ENCODE results near the gene CLECL1.
"Not testable (repeated sequence)": the region's sequence is repeated elsewhere in the genome, so short reads cannot be mapped to it uniquely, and the experiment has no call there.

CLECL1 gene

GRCh38 chr12:9699269-9699897 is 33.5 kb downstream of the CLECL1 start:
- Histone ChIP-seq H3K9me3 (ENCODE audit: insufficient read depth, low read length) (0 out of 2 replicates have a peak, but pooled peaks cover 7% of the 10 kb centered on the region), H3K79me2 (ENCODE audit: low read length) (no peaks in the 10 kb centered on the region), H3K4me1 (ENCODE audit: low read length) (peaks cover 49% of the 10 kb centered on the region), H3K4me3 (ENCODE audit: low read length) (no peak overlapping the region), H3K27me3 (ENCODE audit: low read depth, low read length) (no peaks in the 10 kb centered on the region), H4K20me1 (ENCODE audit: insufficient read depth, low read length) (no peaks in the 10 kb centered on the region), H2AFZ (ENCODE audit: low read depth, low read length) (no peak overlapping the region), H3K9ac (ENCODE audit: low read length) (no peak overlapping the region), H3K36me3 (replicated peaks; ENCODE audit: low read depth, low read length) (peaks cover 27% of the 10 kb centered on the region), H3K27ac (ENCODE audit: low read length) (no peak overlapping the region), H3K4me2 (ENCODE audit: low read length) (no peak overlapping the region)
- TF ChIP-seq EZH2phosphoT487 (IDR thresholded peaks at IDR 0.05; ENCODE audit: low read depth) (no peak), CTCF (IDR thresholded peaks at IDR 0.05; ENCODE audit: low read depth, low read length) (no peak)

GRCh38 chr12:9698681-9699080 is 34.2 kb downstream of the CLECL1 start:
- H3K79me2 ChIP-seq (ENCODE audit: low read length) = no peaks in the 10 kb centered on the region
- no peak overlapping the region for H3K4me2 ChIP-seq (ENCODE audit: low read length)
- H4K20me1 ChIP-seq (ENCODE audit: insufficient read depth, low read length) = no peaks in the 10 kb centered on the region
- 0 out of 2 replicates have a peak, but pooled peaks cover 7% of the 10 kb centered on the region for H3K9me3 ChIP-seq (ENCODE audit: insufficient read depth, low read length)
- no peak overlapping the region for H2AFZ ChIP-seq (ENCODE audit: low read depth, low read length)
- no peak overlapping the region for H3K27ac ChIP-seq (ENCODE audit: low read length)
- peaks cover 32% of the 10 kb centered on the region for H3K36me3 ChIP-seq (replicated peaks; ENCODE audit: low read depth, low read length)
- no peak for TF ChIP-seq CTCF (IDR thresholded peaks at IDR 0.05; ENCODE audit: low read depth, low read length)
- TF ChIP-seq EZH2phosphoT487 (IDR thresholded peaks at IDR 0.05; ENCODE audit: low read depth) = no peak
- H3K4me1 ChIP-seq (ENCODE audit: low read length) = peaks cover 54% of the 10 kb centered on the region
- no peak overlapping the region for H3K9ac ChIP-seq (ENCODE audit: low read length)
- no peaks in the 10 kb centered on the region for H3K27me3 ChIP-seq (ENCODE audit: low read depth, low read length)
- H3K4me3 ChIP-seq (ENCODE audit: low read length) = no peak overlapping the region

GRCh38 chr12:9697619-9698018 is 35.3 kb downstream of the CLECL1 start:
- no peak for TF ChIP-seq EZH2phosphoT487 (IDR thresholded peaks at IDR 0.05; ENCODE audit: low read depth)
- TF ChIP-seq CTCF (IDR thresholded peaks at IDR 0.05; ENCODE audit: low read depth, low read length) = no peak
- Histone ChIP-seq H3K79me2 (ENCODE audit: low read length) (no peaks in the 10 kb centered on the region), H3K36me3 (replicated peaks; ENCODE audit: low read depth, low read length) (peaks cover 40% of the 10 kb centered on the region), H3K4me2 (ENCODE audit: low read length) (no peak overlapping the region), H2AFZ (ENCODE audit: low read depth, low read length) (no peak overlapping the region), H4K20me1 (ENCODE audit: insufficient read depth, low read length) (no peaks in the 10 kb centered on the region), H3K9me3 (ENCODE audit: insufficient read depth, low read length) (0 out of 2 replicates have a peak, but pooled peaks cover 7% of the 10 kb centered on the region), H3K4me3 (ENCODE audit: low read length) (no peak overlapping the region), H3K27ac (ENCODE audit: low read length) (no peak overlapping the region), H3K9ac (ENCODE audit: low read length) (no peak overlapping the region), H3K4me1 (ENCODE audit: low read length) (peaks cover 49% of the 10 kb centered on the region), H3K27me3 (ENCODE audit: low read depth, low read length) (no peaks in the 10 kb centered on the region)

DNA sequence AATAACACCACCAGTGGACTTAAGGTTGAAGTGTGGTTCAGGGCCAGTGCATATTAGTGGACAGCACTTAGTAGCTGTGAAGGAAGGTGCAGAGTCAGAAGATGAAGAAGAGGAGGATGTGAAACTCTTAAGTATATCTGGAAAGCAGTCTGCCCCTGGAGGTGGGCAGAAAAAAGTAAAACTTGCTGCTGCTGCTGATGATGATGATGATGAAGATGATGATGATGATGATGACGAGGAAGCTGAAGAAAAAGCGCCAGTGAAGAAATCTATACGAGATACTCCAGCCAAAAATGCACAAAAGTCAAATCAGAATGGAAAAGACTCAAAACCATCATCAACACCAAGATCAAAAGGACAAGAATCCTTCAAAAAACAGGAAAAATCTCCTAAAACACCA is 37.2 kb downstream of the CLECL1 start:
- Histone ChIP-seq H3K4me1 (ENCODE audit: low read length) (peaks cover 34% of the 10 kb centered on the region), H3K36me3 (replicated peaks; ENCODE audit: low read depth, low read length) (peaks cover 58% of the 10 kb centered on the region)
- H3K27me3 ChIP-seq (ENCODE audit: low read depth, low read length); H3K4me2 ChIP-seq (ENCODE audit: low read length); H3K9me3 ChIP-seq (ENCODE audit: insufficient read depth, low read length); H2AFZ ChIP-seq (ENCODE audit: low read depth, low read length); H3K9ac ChIP-seq (ENCODE audit: low read length); H3K79me2 ChIP-seq (ENCODE audit: low read length); H4K20me1 ChIP-seq (ENCODE audit: insufficient read depth, low read length); H3K27ac ChIP-seq (ENCODE audit: low read length); H3K4me3 ChIP-seq (ENCODE audit: low read length): not testable (repeated sequence)

All from OCI-LY3 (cell line).